HCT116 (cell line): ENCODE measurements around the gene RCBTB2. TPM values are rescaled to one million over a fixed set of nuclear protein-coding genes. Genes with fewer than 3 reads are reported as not detected.

ENCODE experiments used
- ATAC-seq: fragments of 200-7000 bp; cut with Tn5 transposase; 2 replicates; pipeline ENCODE4 v1.9.1; 2020; ENCODE audit warnings: mild to moderate bottlenecking, moderate library complexity
- BruUV-seq: library from RNA; stranded (reverse); fragments of 400-500 nt; replicated peaks from 2 replicates; lab custom pipeline; 2021; lab: Mats Ljungman, UMichigan
- CTCF ChIA-PET: fragments of 300-600 bp; sonication (Branson Sonifier 250); formaldehyde crosslinking; loops from one replicate; lab custom pipeline; 2021; ENCODE audit warnings: antibody characterized with exemption; lab: Charles Lee
- POLR2A ChIA-PET: fragments of 300-600, 350-600 bp; sonication (Branson Sonifier 250); formaldehyde crosslinking; loops from one replicate; lab custom pipeline; 2021; ENCODE audit warnings: antibody characterized with exemption; lab: Charles Lee
- RAD21 ChIA-PET, 2 experiments: fragments of 300-600 bp; sonication (Branson Sonifier 250); formaldehyde crosslinking; loops; one replicate each; lab custom pipeline; 2023; ENCODE audit warnings: low total read pairs in 2 of 2; ENCODE audit not compliant: uncharacterized antibody in 2 of 2, unreplicated experiment in 2 of 2, low non-redundant PET in 1 of 2; lab: Charles Lee
- DNase-seq: peaks from one replicate; pipeline ENCODE4 v3.0.0-alpha.2; 2010; ENCODE audit warnings: low read depth, low spot score
- H2AFZ ChIP-seq: fragments of 200-600 bp; shearing (Covaris generic), sonication (generic); 2 replicates; pipeline ENCODE4 v1.6.1; 2017; ENCODE audit warnings: low read depth, mixed run types, mixed read lengths, antibody characterized with exemption, low read length; ENCODE audit not compliant: poor library complexity, severe bottlenecking
- H3K27ac ChIP-seq: 2 replicates; pipeline ENCODE4 v1.5.1; 2012; ENCODE audit warnings: low read depth, low read length
- H3K27me3 ChIP-seq: fragments of 200-600 bp; sonication (generic); 2 replicates; pipeline ENCODE4 v1.6.1; 2016; ENCODE audit warnings: mixed run types, low read length, mixed read lengths; ENCODE audit not compliant: insufficient read depth
- H3K36me3 ChIP-seq, 2 experiments: fragments of 200-500 bp in 1 of 2; fragments of 200-600 bp in 1 of 2; sonication (Bioruptor generic) in 1 of 2; sonication (generic) in 1 of 2; 2 replicates each; pipeline versions ENCODE4 v1.5.1 to v1.6.1; 2014 to 2016; ENCODE audit warnings: low read length in 2 of 2, inconsistent platforms in 1 of 2, mixed read lengths in 1 of 2, mixed run types in 1 of 2; ENCODE audit not compliant: insufficient read depth in 2 of 2, control insufficient read depth in 1 of 2
- H3K4me1 ChIP-seq, 2 experiments: fragments of 200-600 bp in 1 of 2; sonication (generic) in 1 of 2; 2 replicates each; pipeline versions ENCODE4 v1.5.1 to v1.6.1; 2012 to 2017; ENCODE audit warnings: low read length in 2 of 2, inconsistent platforms in 1 of 2, mild to moderate bottlenecking in 1 of 2, mixed read lengths in 1 of 2, mixed run types in 1 of 2, moderate library complexity in 1 of 2; ENCODE audit not compliant: insufficient read depth in 2 of 2, control insufficient read depth in 1 of 2
- H3K4me2 ChIP-seq: fragments of 200-600 bp; sonication (generic); 2 replicates; pipeline ENCODE4 v1.6.1; 2017; ENCODE audit warnings: mixed run types, low read length, mixed read lengths
- H3K4me3 ChIP-seq, 2 experiments: fragments of 200-600 bp in 1 of 2; sonication (generic) in 1 of 2; replicated peaks in 1 of 2; 2 replicates each; pipeline ENCODE4 v1.5.1; 2011 to 2016; ENCODE audit warnings: low read length in 2 of 2, control low read depth in 1 of 2, low read depth in 1 of 2, mild to moderate bottlenecking in 1 of 2, mixed read lengths in 1 of 2, mixed run types in 1 of 2
- H3K79me2 ChIP-seq: fragments of 200-600 bp; sonication (generic); 2 replicates; pipeline ENCODE4 v1.6.1; 2017; ENCODE audit warnings: mild to moderate bottlenecking, mixed run types, low read length, moderate library complexity, mixed read lengths; ENCODE audit not compliant: insufficient read depth
- H3K9ac ChIP-seq: fragments of 200-600 bp; sonication (generic); 2 replicates; pipeline ENCODE4 v1.6.1; 2016; ENCODE audit warnings: low read length, mixed read lengths
- H3K9me2 ChIP-seq: fragments of 200-600 bp; sonication (generic), shearing (Covaris generic); 2 replicates; pipeline ENCODE4 v1.6.1; 2017; ENCODE audit warnings: mixed run types, mild to moderate bottlenecking, moderate library complexity; ENCODE audit not compliant: insufficient read depth
- H3K9me3 ChIP-seq, 2 experiments: fragments of 200-500 bp in 1 of 2; fragments of 200-600 bp in 1 of 2; sonication (Bioruptor generic) in 1 of 2; sonication (generic) in 1 of 2; 2 replicates each; pipeline ENCODE4 v1.6.1; 2014 to 2017; ENCODE audit warnings: low read length in 2 of 2, mixed read lengths in 2 of 2, inconsistent platforms in 1 of 2, low read depth in 1 of 2, mild to moderate bottlenecking in 1 of 2, mixed run types in 1 of 2, moderate library complexity in 1 of 2; ENCODE audit not compliant: control insufficient read depth in 1 of 2, insufficient read depth in 1 of 2
- H4K20me1 ChIP-seq: fragments of 200-600 bp; sonication (generic), shearing (Covaris generic); 2 replicates; pipeline ENCODE4 v1.6.1; 2017; ENCODE audit warnings: mixed run types, mild to moderate bottlenecking, moderate library complexity; ENCODE audit not compliant: insufficient read depth
- CBX3 ChIP-seq: IDR thresholded peaks from 2 replicates; pipeline ENCODE4 v1.6.1; 2012; ENCODE audit warnings: low read depth
- CEBPB ChIP-seq: IDR thresholded peaks from 2 replicates; pipeline ENCODE4 v1.6.1; 2012; ENCODE audit warnings: low read depth
- ELF1 ChIP-seq: IDR thresholded peaks from 2 replicates; pipeline ENCODE4 v1.6.1; 2012; ENCODE audit warnings: low read depth, borderline replicate concordance
- FOSL1 ChIP-seq: IDR thresholded peaks from 2 replicates; pipeline ENCODE4 v1.6.1; 2012; ENCODE audit warnings: low read depth
- JUND ChIP-seq: IDR thresholded peaks from 2 replicates; pipeline ENCODE4 v1.6.1; 2012
- POLR2A ChIP-seq: IDR thresholded peaks from 2 replicates; pipeline ENCODE4 v1.7.0; 2011; ENCODE audit warnings: borderline replicate concordance; ENCODE audit not compliant: insufficient read depth, insufficient read length; ENCODE audit errors: extremely low read depth
- POLR2AphosphoS5 ChIP-seq: IDR thresholded peaks from 2 replicates; pipeline ENCODE4 v1.6.1; 2011; ENCODE audit warnings: mild to moderate bottlenecking, low read depth, low read length, moderate library complexity
- SIN3A ChIP-seq: IDR thresholded peaks from 2 replicates; pipeline ENCODE4 v1.6.1; 2012; ENCODE audit warnings: low read depth
- TCF7L2 ChIP-seq: IDR thresholded peaks from 2 replicates; pipeline ENCODE4 v1.7.0; 2011; ENCODE audit warnings: borderline replicate concordance, inconsistent platforms; ENCODE audit not compliant: insufficient read depth, insufficient read length; ENCODE audit errors: extremely low read depth
- YY1 ChIP-seq: IDR thresholded peaks from 2 replicates; pipeline ENCODE4 v1.6.1; 2011; ENCODE audit warnings: low read length, low read depth, moderate library complexity, mild to moderate bottlenecking; ENCODE audit not compliant: insufficient replicate concordance; ENCODE audit errors: extremely low read depth
- ZFX ChIP-seq: fragments of 450-650 bp; IDR thresholded peaks from 2 replicates; pipeline ENCODE4 v1.6.1; 2017
- ZNF274 ChIP-seq: fragments of 200-500 bp; sonication (Bioruptor generic); IDR thresholded peaks from 2 replicates; pipeline ENCODE4 v1.6.1; 2014; ENCODE audit warnings: mild to moderate bottlenecking, low read depth, low read length, inconsistent platforms
- intact Hi-C: fragments of 100-400 bp; cut with micrococcal nuclease; formaldehyde crosslinking; loops from 2 replicates; pipeline ENCODE4 v1.10.0; 2022
- total RNA-seq: library from RNA; stranded (reverse); gene quantifications from one replicate; pipeline ENCODE4 v1.2.1, GENCODE V29; 2021; ENCODE audit not compliant: unreplicated experiment
- TF ChIP-seq, protein P1 (sequence below): IDR thresholded peaks from 2 replicates; pipeline ENCODE4 v1.6.1; 2012

RCBTB2 gene
- total RNA-seq, 1 experiment from 2014 or later: 1.3 TPM

DNA sequence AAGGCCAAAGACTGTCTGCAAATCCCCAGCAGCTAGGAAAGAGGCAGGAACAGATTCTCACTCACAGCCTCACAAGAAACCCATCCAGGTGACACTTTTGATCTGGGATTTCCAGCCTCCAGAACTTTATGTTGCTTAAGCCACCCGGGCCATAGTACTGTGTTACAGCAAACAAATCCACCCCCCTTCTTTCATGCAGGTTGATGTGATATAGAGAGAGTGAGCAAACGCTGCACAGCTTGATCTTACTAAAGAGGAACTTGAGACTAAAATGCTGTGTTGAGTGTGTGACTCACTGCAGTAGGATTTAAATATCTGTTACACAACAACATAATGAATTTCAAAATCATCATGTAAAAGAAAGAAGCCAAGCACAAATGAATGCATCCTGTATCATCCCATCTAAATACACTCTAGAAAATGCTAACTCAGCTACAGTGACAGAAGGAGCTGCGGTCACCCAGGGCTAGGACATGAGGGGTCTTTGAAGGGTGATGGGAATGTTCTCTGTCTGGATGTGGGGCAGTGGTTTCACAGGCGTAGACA lies 32.2 kb downstream of the RCBTB2 start (continued):
- TF ChIP-seq SIN3A: no peak

- no peaks in the 10 kb centered on the region for H3K27me3 ChIP-seq
- no peaks in the 10 kb centered on the region for H4K20me1 ChIP-seq
- no peaks in the 10 kb centered on the region for H3K9me3 ChIP-seq
- TF ChIP-seq ELF1: no peak
- no peak for TF ChIP-seq POLR2A
- no peak for TF ChIP-seq YY1
- no peak for TF ChIP-seq TCF7L2
- no peak for TF ChIP-seq JUND
- TF ChIP-seq CEBPB: no peak
- no peak for TF ChIP-seq CBX3
- no peak for TF ChIP-seq POLR2AphosphoS5
- TF ChIP-seq, protein P1, sequence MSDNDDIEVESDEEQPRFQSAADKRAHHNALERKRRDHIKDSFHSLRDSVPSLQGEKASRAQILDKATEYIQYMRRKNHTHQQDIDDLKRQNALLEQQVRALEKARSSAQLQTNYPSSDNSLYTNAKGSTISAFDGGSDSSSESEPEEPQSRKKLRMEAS: no peak
- no peak for TF ChIP-seq ZFX
- TF ChIP-seq FOSL1: no peak
- TF ChIP-seq ZNF274: no peak
- TF ChIP-seq, all 23 proteins: peak for 0
- BruUV-seq: no TSS peak
- H3K9me2 ChIP-seq: no peaks in the 10 kb centered on the region
- intact Hi-C loops: no loop called here
- ChIA-PET POLR2A (no interaction called here), RAD21 (no interaction called here), CTCF (no interaction called here)
- no peaks in the 10 kb centered on the region for H3K36me3 ChIP-seq
- DNase-seq (no peak), ATAC-seq (no peak)
- no peaks in the 10 kb centered on the region for H3K79me2 ChIP-seq
- no peaks in the 10 kb centered on the region for H3K4me1 ChIP-seq
- no peak overlapping the region for H3K27ac ChIP-seq
- H3K9ac ChIP-seq: no peak overlapping the region
- H2AFZ ChIP-seq: no peak overlapping the region
- no peak overlapping the region for H3K4me3 ChIP-seq
- H3K4me2 ChIP-seq: no peak overlapping the region
Observed at GRCh38 chr13:48497669-48498068, 35.2 kb downstream of the RCBTB2 start.
